K562 (cell line): ENCODE data around the gene UTRN. TPM values are rescaled to one million over a fixed set of nuclear protein-coding genes. Genes with fewer than 3 reads are reported as not detected.

Source experiments
- ATAC-seq: fragments of 200-7000 bp; cut with Tn5 transposase; 3 replicates; pipeline ENCODE4 v1.9.1; 2020; ENCODE audit warnings: moderate library complexity
- BruUV-seq: library from RNA; stranded (reverse); fragments of 400-500 nt; replicated peaks from 2 replicates; lab custom pipeline; 2021; lab: Mats Ljungman, UMichigan
- CTCF ChIA-PET: fragments of 300-600 bp; formaldehyde crosslinking; extraction: SDS; loops from one replicate; lab custom pipeline; 2021; ENCODE audit warnings: low intra/inter-chr PET ratio; lab: Yijun Ruan, JAX
- POLR2A ChIA-PET: fragments of 300-600, 350-650 bp; sonication (Branson Sonifier 250); formaldehyde crosslinking; extraction: SDS; loops from one replicate; lab custom pipeline; 2021; ENCODE audit warnings: antibody characterized with exemption, inconsistent platforms; lab: Yijun Ruan, JAX
- DNase-seq, 4 experiments: peaks; one replicate each; pipeline versions ENCODE4 v3.0.0 to v3.0.0-alpha.2; 2011 to 2018; ENCODE audit warnings: low spot score in 3 of 4, mixed read lengths in 3 of 4; ENCODE audit errors: extremely low read depth in 1 of 4
- FAIRE-seq: peaks from 2 replicates; lab custom pipeline; 2011; peaks lifted over from hg19 to GRCh38; lab: Jason Lieb, UNC
- H2AFZ ChIP-seq: 2 replicates; pipeline ENCODE4 v1.6.0; 2011; ENCODE audit warnings: low read depth, low read length, control low read depth, inconsistent platforms
- H3K27ac ChIP-seq: fragments of 200-600 bp; 3 replicates; pipeline ENCODE4 v1.8.0; 2011; ENCODE audit warnings: low read depth, mild to moderate bottlenecking, control low read depth, inconsistent platforms, low read length, moderate library complexity, mixed read lengths; ENCODE audit errors: extremely low read depth
- H3K27me3 ChIP-seq, 2 experiments: fragments of 300-600 bp in 1 of 2; 2 replicates in 1 of 2; 3 replicates in 1 of 2; pipeline versions ENCODE4 v1.6.0 to v1.8.0; 2011; ENCODE audit warnings: inconsistent platforms in 2 of 2, low read length in 2 of 2, mild to moderate bottlenecking in 1 of 2, mixed read lengths in 1 of 2, moderate library complexity in 1 of 2; ENCODE audit not compliant: control insufficient read depth in 2 of 2, insufficient read depth in 2 of 2
- H3K36me3 ChIP-seq: fragments of 300-600 bp; 3 replicates; pipeline ENCODE4 v1.8.0; 2011; ENCODE audit warnings: mild to moderate bottlenecking, low read length, inconsistent platforms; ENCODE audit not compliant: control insufficient read depth, insufficient read depth
- H3K4me1 ChIP-seq, 2 experiments: fragments of 200-600 bp in 1 of 2; replicated peaks in 1 of 2; 2 replicates in 1 of 2; 3 replicates in 1 of 2; pipeline versions ENCODE4 v1.5.1 to v1.8.0; 2011; ENCODE audit warnings: inconsistent platforms in 2 of 2, low read length in 2 of 2, mild to moderate bottlenecking in 1 of 2, mixed read lengths in 1 of 2, moderate library complexity in 1 of 2; ENCODE audit not compliant: control insufficient read depth in 2 of 2, insufficient read depth in 2 of 2
- H3K4me2 ChIP-seq: 2 replicates; pipeline ENCODE4 v1.6.1; 2011; ENCODE audit warnings: low read length, control low read depth, inconsistent platforms, mixed read lengths; ENCODE audit not compliant: insufficient read depth
- H3K4me3 ChIP-seq: fragments of 200-600 bp; sonication (generic), shearing (Covaris generic); 2 replicates; pipeline ENCODE4 v1.5.1; 2016; ENCODE audit warnings: control low read depth, inconsistent platforms
- H3K79me2 ChIP-seq: fragments of 200-600 bp; 3 replicates; pipeline ENCODE4 v1.8.0; 2011; ENCODE audit warnings: low read length, inconsistent platforms; ENCODE audit not compliant: control insufficient read depth, insufficient read depth
- H3K9ac ChIP-seq, 2 experiments: 2 replicates each; pipeline versions ENCODE4 v1.6.0 to v1.6.1; 2011; ENCODE audit warnings: low read depth in 2 of 2, low read length in 2 of 2, control low read depth in 1 of 2, inconsistent platforms in 1 of 2, mild to moderate bottlenecking in 1 of 2, mixed read lengths in 1 of 2; ENCODE audit not compliant: insufficient read depth in 1 of 2
- H3K9me1 ChIP-seq: one replicate; pipeline ENCODE4 v1.6.0; 2011; ENCODE audit warnings: inconsistent platforms, mild to moderate bottlenecking, low read length, moderate library complexity; ENCODE audit not compliant: control insufficient read depth, insufficient read depth
- H3K9me3 ChIP-seq: replicated peaks from 2 replicates; pipeline ENCODE4 v1.5.1; 2011; ENCODE audit warnings: low read depth, low read length, inconsistent platforms; ENCODE audit not compliant: control insufficient read depth, insufficient read depth
- H4K20me1 ChIP-seq: replicated peaks from 2 replicates; pipeline ENCODE4 v1.6.1; 2011; ENCODE audit warnings: low read length, inconsistent platforms, mixed read lengths; ENCODE audit not compliant: control insufficient read depth, insufficient read depth
- BRD9 ChIP-seq: fragments of 450-650 bp; IDR thresholded peaks from 2 replicates; pipeline ENCODE4 v1.6.1; 2018; ENCODE audit warnings: low read depth; ENCODE audit not compliant: partially characterized antibody
- CTCF ChIP-seq, 3 experiments: IDR thresholded peaks in 2 of 3; conservative IDR thresholded peaks in 1 of 3; 2 replicates each; pipeline ENCODE4 v1.5.1; 2011 to 2012; ENCODE audit warnings: low read length in 3 of 3, mild to moderate bottlenecking in 3 of 3, control low read depth in 2 of 3, improper control_type of control experiment in 1 of 3, inconsistent platforms in 1 of 3, low read depth in 1 of 3, mixed read lengths in 1 of 3, moderate library complexity in 1 of 3; ENCODE audit not compliant: insufficient read depth in 2 of 3
- DDX20 ChIP-seq: fragments of 450-650 bp; IDR thresholded peaks from 2 replicates; pipeline ENCODE4 v1.6.1; 2016; ENCODE audit warnings: missing genetic modification characterization, low read depth, mild to moderate bottlenecking, missing compliant biosample characterization, moderate library complexity
- KLF1 ChIP-seq: fragments of 450-650 bp; IDR thresholded peaks from 2 replicates; pipeline ENCODE4 v1.6.1; 2016; ENCODE audit warnings: missing genetic modification characterization, missing compliant biosample characterization
- NFYB ChIP-seq: IDR thresholded peaks from 2 replicates; pipeline ENCODE4 v1.6.1; 2011; ENCODE audit warnings: mild to moderate bottlenecking, moderate library complexity; ENCODE audit not compliant: insufficient read length; ENCODE audit errors: extremely low read depth
- RAD51 ChIP-seq: fragments of 450-650 bp; IDR thresholded peaks from 2 replicates; pipeline ENCODE4 v1.7.1; 2016; ENCODE audit warnings: low read depth, mild to moderate bottlenecking, borderline replicate concordance
- SAP30 ChIP-seq: fragments of 200-600 bp; sonication (generic); IDR thresholded peaks from 2 replicates; pipeline ENCODE4 v1.6.1; 2012; ENCODE audit warnings: borderline replicate concordance, low read depth, mild to moderate bottlenecking, moderate library complexity, low read length, control low read depth, inconsistent platforms; ENCODE audit not compliant: insufficient read depth, poor library complexity, severe bottlenecking
- TSC22D4 ChIP-seq: fragments of 450-650 bp; IDR thresholded peaks from 2 replicates; pipeline ENCODE4 v1.6.1; 2016; ENCODE audit warnings: missing genetic modification characterization, missing biosample characterization, control low read depth
- ZNF444 ChIP-seq: fragments of 250-450 bp; sonication (Bioruptor Pico); IDR thresholded peaks from 2 replicates; pipeline ENCODE4 v1.4.0; 2020; ENCODE audit warnings: mild to moderate bottlenecking, moderate library complexity
- ZNF707 ChIP-seq: fragments of 250-450 bp; sonication (Bioruptor Pico); conservative IDR thresholded peaks from 2 replicates; pipeline ENCODE4 v1.8.0; 2022; ENCODE audit warnings: inconsistent platforms, mild to moderate bottlenecking, moderate library complexity
- ZSCAN29 ChIP-seq: fragments of 450-650 bp; IDR thresholded peaks from 2 replicates; pipeline ENCODE4 v1.6.1; 2017
- WGBS: fragments of 100-300 bp; shearing (Covaris generic); methylation state at CpG from one replicate; pipeline ENCODE4 v1.1.6; 2016; ENCODE audit warnings: low coverage, mixed read lengths; ENCODE audit not compliant: insufficient coverage; ENCODE audit errors: missing lambda C conversion rate; 5-methylcytosine and 5-hydroxymethylcytosine counted together
- in situ Hi-C: fragments of 300-500 bp; cut with MboI; formaldehyde crosslinking; loops from 4 replicates; pipeline ENCODE4 v1.15.0; 2018; ENCODE audit warnings: inconsistent platforms, mixed read lengths
- intact Hi-C: fragments of 100-400 bp; cut with micrococcal nuclease; formaldehyde crosslinking; loops from 2 replicates; pipeline ENCODE4 v1.14.2; 2022
- polyA plus RNA-seq, 8 experiments: library from polyadenylated mRNA; depleted of rRNA in 4 of 8; stranded (reverse) in 5 of 8; unstranded in 3 of 8; fragments of >200 nt; fragmentation: Nextera tagmentation in 2 of 8; fragmentation: Illumina TruSeq in 1 of 8; extraction: Ambion mirVana in 2 of 8; extraction: Trizol in 1 of 8; gene quantifications; 2 replicates each; pipeline versions ENCODE4 v1.2.1 to v1.2.3, GENCODE V29; 2011 to 2014; ENCODE audit warnings: inconsistent platforms in 1 of 8, missing spikeins in 1 of 8
- total RNA-seq, 7 experiments: library from RNA; depleted of rRNA in 6 of 7; stranded (reverse); fragments of >200 nt in 6 of 7; fragmentation: Illumina TruSeq in 2 of 7; extraction: Trizol in 2 of 7; gene quantifications; 2 replicates each; pipeline versions ENCODE4 v1.2.1 to v1.2.3, GENCODE V29; 2011 to 2021; ENCODE audit warnings: low replicate concordance in 1 of 7

The UTRN gene
- total and polyA plus RNA-seq, 9 of the 15 experiments (the other 6 are each of a cell fraction or from before 2014, with no cell fraction given), result 0.94 to 22.4 (median 10.0) TPM

GRCh38 chr6:144292372-144292771 lies 7.2 kb downstream of the UTRN start:
- POLR2A ChIA-PET, result interaction anchor here (0.8 kb wide), 1 partner anchor 594 kb away, joined by 3 read pairs; no protein-coding TSS in a partner anchor
- 1% methylated on average over 3 of the region's 3 CpGs for whole genome bisulfite sequencing
- Histone ChIP-seq H3K9ac (no peak overlapping the region), H3K9me1 (no peaks in the 10 kb centered on the region), H3K27me3 (peaks cover 0 to 7% of the 10 kb centered on the region in 2 experiments; a peak in 2 of 5 replicates), H3K4me3 (no peak overlapping the region), H3K36me3 (no peaks in the 10 kb centered on the region), H3K4me2 (no peak overlapping the region), H2AFZ (no peak overlapping the region), H3K79me2 (no peaks in the 10 kb centered on the region), H4K20me1 (no peaks in the 10 kb centered on the region), H3K9me3 (no peaks in the 10 kb centered on the region), H3K4me1 (no peaks in the 10 kb centered on the region), H3K27ac (no peak overlapping the region)
- no peak for DNase-seq
- in situ Hi-C loops (no loop called here), intact Hi-C loops (no loop called here)
- no TSS peak for BruUV-seq
- TF ChIP-seq ZSCAN29 (no peak), RAD51 (no peak), TSC22D4 (tag) (no peak), ZNF707 (no peak), NFYB (no peak), KLF1 (tag) (no peak)
- no peak for FAIRE-seq
- CTCF ChIA-PET, result no interaction called here
- no peak for ATAC-seq

- Histone ChIP-seq H4K20me1 (no peaks in the 10 kb centered on the region), H3K79me2 (no peaks in the 10 kb centered on the region), H3K4me2 (no peak overlapping the region), H3K4me1 (no peaks in the 10 kb centered on the region), H3K36me3 (no peaks in the 10 kb centered on the region), H3K9me1 (no peaks in the 10 kb centered on the region), H2AFZ (no peak overlapping the region), H3K9me3 (no peaks in the 10 kb centered on the region), H3K4me3 (no peak overlapping the region), H3K9ac (no peak overlapping the region), H3K27me3 (no peaks in the 10 kb centered on the region), H3K27ac (no peak overlapping the region)
- DNase-seq, result no peak
- in situ Hi-C loops, result no loop called here
- intact Hi-C loops, result no loop called here
- BruUV-seq, result no TSS peak
- CTCF ChIA-PET, result no interaction called here
- ATAC-seq, result no peak
- POLR2A ChIA-PET, result no interaction called here
- FAIRE-seq, result no peak
- TF ChIP-seq SAP30, result no peak
- no peak for TF ChIP-seq ZNF444
- no peak for TF ChIP-seq CTCF (IDR thresholded peaks at IDR 0.05 in 2 of 3, conservative IDR thresholded peaks at IDR 0.05 in 1 of 3; ENCODE audit: insufficient read depth in 2 of 3, low read depth in 1 of 3, low read length in 3 of 3)
- no peak for TF ChIP-seq DDX20 (tag)
- TF ChIP-seq BRD9, result no peak
These were observed 8.9 kb downstream of the UTRN start for GRCh38 chr6:144294016-144294415.
